ENCODE results near the gene ELAPOR2.
"Not testable (repeated sequence)": the region's sequence is repeated elsewhere in the genome, so short reads cannot be mapped to it uniquely, and the experiment has no call there.

The ELAPOR2 gene

DNA sequence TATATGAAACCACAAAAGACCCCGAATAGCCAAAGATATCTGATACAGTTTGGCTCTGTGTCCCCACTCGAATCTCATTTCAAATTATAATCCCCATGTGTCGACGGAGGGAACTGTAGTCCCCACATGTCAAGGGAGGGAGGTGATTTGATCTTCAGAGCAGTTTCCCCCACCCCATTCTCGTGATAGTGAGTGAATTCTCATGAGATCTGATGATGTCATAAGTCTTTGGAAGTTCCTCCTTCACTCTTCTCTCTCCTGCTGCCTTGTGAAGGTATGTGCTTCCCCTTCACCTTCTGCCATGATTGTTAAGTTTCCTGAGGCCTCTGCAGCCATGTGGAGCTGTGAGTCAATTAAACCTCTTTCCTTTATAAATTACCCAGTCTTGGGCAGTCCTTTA is 13.0 kb downstream of the ELAPOR2 start:
- no peak for DNase-seq (ENCODE audit: low read depth)

DNA sequence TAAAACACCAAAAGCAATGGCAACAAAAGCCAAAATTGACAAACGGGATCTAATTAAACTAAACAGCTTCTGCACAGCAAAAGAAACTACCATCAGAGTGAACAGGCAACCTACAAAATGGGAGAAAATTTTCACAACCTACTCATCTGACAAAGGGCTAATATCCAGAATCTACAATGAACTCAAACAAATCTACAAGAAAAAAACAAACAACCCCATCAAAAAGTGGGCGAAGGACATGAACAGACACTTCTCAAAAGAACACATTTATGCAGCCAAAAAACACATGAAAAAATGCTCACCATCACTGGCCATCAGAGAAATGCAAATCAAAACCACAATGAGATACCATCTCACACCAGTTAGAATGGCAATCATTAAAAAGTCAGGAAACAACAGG is 14.7 kb downstream of the ELAPOR2 start:
- DNase-seq (ENCODE audit: low read depth) = not testable (repeated sequence)

DNA sequence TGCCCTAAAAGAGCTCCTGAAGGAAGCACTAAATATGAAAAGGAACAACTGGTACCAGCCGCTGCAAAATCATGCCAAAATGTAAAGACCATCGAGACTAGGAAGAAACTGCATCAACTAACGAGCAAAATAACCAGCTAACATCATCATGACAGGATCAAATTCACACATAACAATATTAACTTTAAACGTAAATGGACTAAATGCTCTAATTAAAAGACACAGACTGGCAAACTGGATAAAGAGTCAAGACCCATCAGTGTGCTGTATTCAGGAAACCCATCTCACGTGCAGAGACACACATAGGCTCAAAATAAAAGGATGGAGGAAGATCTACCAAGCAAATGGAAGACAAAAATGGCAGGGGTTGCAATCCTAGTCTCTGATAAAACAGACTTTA is 17.9 kb downstream of the ELAPOR2 start:
- not testable (repeated sequence) for DNase-seq (ENCODE audit: low read depth)

DNA sequence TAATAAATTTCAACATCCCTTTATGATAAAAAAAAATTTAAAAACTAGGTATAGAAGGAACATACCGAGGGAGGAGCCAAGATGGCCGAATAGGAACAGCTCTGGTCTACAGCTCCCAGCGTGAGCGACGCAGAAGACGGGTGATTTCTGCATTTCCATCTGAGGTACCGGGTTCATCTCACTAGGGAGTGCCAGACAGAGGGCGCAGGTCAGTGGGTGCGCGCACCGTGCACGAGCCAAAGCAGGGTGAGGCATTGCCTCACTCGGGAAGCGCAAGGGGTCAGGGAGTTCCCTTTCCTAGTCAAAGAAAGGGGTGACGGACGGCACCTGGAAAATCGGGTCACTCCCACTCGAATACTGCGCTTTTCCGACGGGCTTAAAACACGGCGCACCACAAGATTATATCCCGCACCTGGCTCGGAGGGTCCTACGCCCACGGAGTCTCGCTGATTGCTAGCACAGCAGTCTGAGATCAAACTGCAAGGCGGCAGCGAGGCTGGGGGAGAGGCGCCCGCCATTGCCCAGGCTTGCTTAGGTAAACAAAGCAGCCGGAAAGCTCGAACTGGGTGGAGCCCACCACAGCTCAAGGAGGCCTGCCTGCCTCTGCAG is 19.7 kb downstream of the ELAPOR2 start:
- DNase-seq (ENCODE audit: low read depth) = not testable (repeated sequence)

DNA sequence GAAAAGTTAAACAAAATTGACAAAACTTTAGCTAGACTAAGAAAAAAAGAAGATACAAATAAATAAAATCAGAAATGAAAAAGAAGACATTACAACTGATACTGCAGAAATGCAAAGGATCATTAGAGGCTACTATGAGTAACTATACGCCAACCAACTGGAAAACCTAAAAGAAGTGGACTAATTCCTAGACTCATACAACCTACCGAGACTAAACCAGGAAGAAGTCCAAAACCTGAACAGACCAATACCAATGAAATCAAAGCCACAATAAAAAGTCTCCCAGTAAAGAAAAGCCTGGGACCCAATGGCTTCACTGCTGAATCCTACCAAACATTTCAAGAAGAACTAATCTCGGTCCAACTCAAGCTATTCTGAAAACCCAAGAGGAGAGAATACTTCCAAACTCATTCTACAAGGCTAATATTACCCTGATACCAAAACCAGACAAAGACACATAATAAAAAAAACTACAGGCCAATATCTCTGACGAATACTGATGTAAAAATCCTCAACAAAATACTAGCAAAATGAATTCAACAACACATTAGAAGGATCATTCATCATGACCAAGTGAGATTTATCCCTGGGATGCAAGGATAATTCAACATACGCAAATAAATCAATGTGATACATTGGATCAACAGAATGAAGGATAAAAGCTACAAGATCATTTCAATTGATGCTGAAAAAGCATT is 20.3 kb downstream of the ELAPOR2 start:
- no peak for DNase-seq (ENCODE audit: low read depth)

DNA sequence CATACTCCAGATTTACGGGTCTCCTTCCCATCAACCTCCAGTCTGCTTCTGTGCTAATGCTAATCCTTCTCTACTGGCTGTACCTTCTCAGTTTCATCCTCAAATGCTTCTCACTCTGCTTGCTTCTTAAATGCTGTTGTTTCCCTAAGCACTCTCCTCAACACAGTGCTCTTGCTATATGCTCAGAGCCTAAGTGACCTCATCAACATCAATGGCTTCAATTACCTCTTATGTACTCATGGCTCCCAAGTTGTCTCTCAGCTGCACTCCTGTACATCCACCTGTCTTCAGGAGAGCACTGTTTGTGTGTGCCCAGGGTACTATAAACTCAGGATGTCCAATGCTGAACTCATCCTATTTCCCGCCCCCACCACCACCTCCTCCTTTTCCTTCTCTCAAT is 22.5 kb downstream of the ELAPOR2 start:
- DNase-seq (ENCODE audit: low read depth) = no peak

DNA sequence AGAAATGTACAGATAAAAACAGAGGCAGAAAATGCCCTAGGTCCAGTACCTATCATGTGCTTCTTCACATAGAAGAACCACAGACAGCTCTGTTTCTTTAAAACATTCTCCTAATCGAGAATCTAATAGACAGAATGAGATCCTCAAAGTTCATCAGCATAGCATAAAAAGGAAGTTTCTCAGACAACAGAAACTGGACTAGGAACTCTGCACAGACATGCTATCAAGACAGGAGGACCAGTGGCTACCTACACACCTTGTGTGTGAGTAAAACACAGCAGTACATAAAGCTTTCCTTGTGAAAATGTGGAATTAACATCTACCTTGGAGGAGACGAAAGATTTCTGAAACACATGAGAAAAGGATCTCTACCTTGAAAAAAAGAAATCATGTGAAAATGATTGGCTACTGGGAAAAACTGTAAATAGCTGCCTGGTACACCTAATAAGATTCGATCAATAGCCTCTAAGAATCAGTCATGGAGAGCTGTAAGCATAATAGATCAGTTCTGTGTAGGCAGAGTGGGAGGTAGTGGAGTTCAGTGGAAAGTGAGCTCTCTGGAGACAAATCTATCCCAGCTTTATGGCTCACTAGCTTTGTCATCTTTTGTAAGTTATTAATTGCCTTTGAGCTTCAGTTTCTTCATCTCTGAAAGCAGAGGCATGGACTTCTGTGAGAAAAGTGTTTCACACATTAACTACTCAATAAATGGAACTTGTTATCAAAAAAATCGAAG is 26.7 kb downstream of the ELAPOR2 start:
- no peak for DNase-seq (ENCODE audit: low read depth)

DNA sequence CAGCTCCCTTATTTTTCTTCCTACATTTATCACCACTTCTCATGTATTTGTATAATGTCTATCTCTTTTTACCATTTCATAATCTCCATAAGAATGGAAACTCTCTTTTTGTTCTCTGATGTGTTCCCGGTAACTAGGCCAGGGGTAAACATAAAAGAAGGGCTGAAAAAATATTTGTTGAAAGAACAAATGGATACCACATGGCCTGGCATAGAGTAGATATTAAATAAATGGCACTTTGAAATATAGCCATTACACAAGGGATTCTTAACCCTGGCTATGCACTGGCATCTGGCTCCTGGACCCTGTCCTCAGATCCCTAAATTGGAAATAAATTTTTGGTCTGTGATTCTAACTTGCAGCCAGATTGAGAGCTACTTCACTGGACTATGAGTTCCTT is 30.4 kb downstream of the ELAPOR2 start:
- no peak for DNase-seq (ENCODE audit: low read depth)

DNA sequence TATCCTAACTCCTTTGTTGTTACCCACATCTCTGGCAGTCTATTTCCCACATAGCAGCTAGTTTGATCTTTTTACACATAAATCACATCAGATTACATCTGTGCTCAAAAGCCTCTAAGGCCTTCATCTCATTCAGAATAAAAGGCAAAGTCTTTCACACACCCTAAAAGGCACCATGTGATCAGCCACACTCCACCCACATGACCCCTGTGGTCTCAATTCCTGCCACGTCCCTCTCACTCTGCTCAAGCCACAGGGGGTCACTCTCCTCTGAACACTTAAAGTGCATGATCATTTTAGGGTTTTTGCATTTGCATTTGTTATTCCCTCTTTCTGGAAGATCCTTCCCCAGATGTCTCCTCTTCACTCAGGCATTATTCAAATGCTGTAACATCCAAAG is 30.8 kb downstream of the ELAPOR2 start:
- DNase-seq (ENCODE audit: low read depth) = no peak

DNA sequence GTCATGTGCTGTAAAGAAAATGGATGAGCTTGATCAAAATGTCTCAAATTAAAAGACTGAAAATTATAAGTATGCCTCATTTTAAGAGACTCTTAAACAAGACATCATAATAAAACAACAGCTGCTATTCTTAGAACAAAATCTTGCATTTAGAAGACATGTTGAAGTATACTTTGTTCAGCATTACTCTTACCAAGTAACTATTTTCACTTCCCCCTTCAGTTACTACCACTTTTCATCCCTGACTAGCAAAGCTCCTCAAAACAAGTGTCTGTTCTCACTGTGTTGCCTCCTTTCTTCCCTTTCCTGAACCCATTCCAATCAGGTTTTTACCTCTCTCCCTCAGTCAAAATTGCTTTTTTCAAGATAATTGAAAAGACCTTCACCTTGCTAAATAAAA is 31.6 kb downstream of the ELAPOR2 start:
- no peak for DNase-seq (ENCODE audit: low read depth)

DNA sequence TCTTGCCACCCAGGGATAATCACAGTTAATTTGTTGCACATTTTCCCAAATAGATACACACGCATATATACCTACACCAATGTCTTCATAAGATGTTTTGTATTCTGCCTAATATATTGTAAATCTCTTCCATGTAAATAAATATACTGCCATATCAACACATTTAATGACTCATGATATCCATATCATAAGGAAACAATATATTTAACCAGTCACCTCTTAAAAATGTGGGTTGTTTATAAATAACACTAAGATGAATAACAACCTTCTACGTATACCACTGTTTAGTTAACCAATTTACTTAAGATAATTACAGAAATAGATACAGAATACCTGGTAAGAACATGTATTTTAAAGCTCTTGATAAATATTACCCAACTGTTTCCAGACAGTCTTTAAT is 38.2 kb downstream of the ELAPOR2 start:
- no peak for DNase-seq (ENCODE audit: low read depth)

DNA sequence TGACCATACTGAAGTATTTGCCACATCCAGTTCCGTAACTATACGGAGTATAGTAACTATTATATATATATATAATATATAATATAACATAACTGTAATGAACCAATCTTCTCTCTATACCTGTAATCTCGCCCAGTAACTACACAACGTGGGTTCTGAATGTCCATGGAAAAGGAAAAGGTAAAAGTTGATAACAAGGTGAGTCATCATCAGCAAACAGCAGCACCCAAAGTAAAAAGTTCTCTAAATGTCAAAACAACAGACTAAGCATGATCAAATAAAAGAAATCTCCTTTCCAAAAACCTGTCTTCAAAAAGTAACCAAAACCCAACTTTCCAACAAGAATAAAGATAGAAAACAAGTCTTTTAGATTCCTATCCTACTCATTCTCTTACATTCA is 42.8 kb downstream of the ELAPOR2 start:
- no peak for DNase-seq (ENCODE audit: low read depth)

DNA sequence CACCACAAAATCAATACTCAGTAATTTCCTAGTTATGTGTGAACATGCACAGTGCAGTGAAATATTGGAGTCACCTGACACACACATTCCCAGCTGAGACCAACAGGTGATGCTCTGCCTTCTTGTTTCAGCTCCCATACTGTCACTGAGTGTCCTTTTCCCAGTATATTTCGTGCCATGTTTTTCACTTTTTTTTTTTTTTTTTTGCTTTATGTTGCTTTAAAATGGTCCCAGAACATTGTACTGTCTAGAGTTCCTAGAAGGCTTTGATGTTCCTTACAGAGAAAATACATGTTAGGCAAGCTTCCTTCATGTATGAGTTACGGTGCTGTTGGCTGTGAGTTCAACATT is 45.6 kb downstream of the ELAPOR2 start:
- no peak for DNase-seq (ENCODE audit: low read depth)

DNA sequence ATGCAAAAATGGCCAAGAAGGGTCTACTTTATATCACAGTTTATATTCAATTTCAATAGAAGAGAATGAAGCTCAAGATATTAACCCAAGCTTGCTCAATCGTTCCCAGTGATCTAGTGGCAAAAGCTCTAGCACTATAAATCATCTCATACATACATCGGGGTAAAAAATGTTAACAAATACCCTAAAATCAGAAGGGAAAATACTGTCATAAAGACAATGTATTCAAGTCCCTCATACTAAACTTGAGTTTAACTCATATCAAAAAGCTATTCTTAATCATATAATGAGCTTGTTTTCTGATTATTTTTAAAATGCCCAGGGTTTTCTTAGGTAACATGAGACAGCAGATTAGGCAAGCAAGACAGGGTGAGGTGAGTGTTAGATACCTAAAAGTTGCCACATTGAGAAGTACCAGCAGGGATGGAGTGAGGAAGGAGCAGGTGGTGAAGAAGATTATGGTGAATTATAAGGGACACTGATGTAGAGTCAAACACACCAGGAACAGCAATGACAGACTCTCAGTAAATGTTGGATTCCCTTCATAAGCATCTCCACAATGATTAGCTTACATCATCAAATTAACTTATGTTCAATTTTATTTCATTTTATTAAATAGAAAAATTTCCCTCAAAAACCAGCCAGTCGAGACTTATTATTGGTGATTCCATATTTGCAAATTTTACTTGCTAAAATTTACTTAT is 46.2 kb downstream of the ELAPOR2 start:
- no peak for DNase-seq (ENCODE audit: low read depth)
